Fibroblast of villous mesenchyme (primary cell): ENCODE data around the gene RHOBTB1. TPM values are rescaled to one million over a fixed set of nuclear protein-coding genes. Genes with fewer than 3 reads are reported as not detected.

Source experiments
- DNase-seq: peaks from one replicate; pipeline ENCODE4 v3.0.0-alpha.2; 2010; ENCODE audit warnings: low read depth
- H3K4me3 ChIP-seq: 2 replicates; pipeline ENCODE4 v1.5.1; 2011; ENCODE audit warnings: low read depth, mild to moderate bottlenecking, low read length
- total RNA-seq: library from RNA; depleted of rRNA; stranded (reverse); fragments of >200 nt; gene quantifications from 2 replicates; pipeline ENCODE4 v1.2.3, GENCODE V29; 2012
- TF ChIP-seq, protein P1 (sequence below): IDR thresholded peaks from 2 replicates; pipeline ENCODE4 v1.5.1; 2012; ENCODE audit warnings: low read depth, mild to moderate bottlenecking, low read length; ENCODE audit not compliant: insufficient read depth

The RHOBTB1 gene
- total RNA-seq, 1 donor = 26.8 TPM

DNA sequence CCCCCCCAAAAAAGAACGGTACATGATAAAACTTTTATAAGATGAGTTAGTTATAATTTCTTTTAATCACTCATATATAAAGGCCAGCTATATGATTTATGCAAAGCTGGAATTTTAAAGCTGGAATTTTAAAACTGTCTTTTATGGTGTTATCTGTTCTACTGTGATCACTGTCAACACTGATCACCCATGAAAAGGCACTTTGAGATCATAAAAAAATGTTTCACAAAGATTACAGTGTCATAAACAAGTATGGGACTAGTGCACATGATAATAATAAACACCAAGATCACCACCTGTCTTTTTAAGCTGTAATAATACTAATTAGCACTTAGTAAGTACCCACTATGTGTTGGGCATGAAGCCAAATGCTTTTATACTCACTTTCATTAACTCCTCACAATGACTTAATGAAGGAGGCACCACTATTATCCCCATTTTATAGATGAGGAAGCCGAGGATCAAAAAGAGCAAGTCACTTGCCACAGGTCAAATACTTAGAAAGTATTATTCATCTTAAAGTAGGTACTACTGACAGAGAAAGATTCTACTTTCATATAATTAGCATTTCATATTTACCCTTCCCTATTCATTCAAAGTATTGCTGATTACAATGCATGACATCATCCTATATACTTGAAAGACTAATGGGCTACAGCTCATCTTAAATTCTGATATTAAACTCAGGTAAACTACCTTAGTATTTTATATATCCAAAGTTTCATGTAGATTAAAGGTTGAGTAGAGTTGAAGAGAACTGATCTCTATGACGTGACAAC, 8.3 kb upstream of the RHOBTB1 start:
- no peak for DNase-seq
- TF ChIP-seq, protein P1, sequence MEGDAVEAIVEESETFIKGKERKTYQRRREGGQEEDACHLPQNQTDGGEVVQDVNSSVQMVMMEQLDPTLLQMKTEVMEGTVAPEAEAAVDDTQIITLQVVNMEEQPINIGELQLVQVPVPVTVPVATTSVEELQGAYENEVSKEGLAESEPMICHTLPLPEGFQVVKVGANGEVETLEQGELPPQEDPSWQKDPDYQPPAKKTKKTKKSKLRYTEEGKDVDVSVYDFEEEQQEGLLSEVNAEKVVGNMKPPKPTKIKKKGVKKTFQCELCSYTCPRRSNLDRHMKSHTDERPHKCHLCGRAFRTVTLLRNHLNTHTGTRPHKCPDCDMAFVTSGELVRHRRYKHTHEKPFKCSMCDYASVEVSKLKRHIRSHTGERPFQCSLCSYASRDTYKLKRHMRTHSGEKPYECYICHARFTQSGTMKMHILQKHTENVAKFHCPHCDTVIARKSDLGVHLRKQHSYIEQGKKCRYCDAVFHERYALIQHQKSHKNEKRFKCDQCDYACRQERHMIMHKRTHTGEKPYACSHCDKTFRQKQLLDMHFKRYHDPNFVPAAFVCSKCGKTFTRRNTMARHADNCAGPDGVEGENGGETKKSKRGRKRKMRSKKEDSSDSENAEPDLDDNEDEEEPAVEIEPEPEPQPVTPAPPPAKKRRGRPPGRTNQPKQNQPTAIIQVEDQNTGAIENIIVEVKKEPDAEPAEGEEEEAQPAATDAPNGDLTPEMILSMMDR = no peak

DNA sequence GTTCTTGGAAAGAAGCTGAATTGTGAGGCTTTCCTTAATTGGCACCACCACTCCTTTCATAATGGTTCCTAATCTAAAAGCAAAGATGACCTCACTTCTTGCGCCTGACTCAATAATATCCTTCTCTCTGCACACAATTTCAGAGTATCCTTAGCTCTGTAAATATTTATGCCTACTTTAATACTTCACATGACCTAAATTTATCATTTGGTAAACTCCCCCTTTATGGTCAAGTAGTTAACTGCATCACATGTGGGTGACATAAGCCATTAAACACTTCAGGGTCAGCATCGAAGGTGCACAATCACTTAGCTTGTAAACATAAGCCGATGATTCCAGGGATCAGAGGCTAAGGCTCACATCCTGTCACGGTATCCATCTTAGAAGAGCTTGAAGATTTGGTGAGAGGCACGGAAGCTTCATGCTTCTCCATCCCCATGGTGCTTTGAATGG, 7.3 kb upstream of the RHOBTB1 start:
- H3K4me3 ChIP-seq = no peak overlapping the region
- DNase-seq = peak; percentile 92
- TF ChIP-seq, protein P1 = no peak

More for the DNA sequence above, 8.3 kb upstream of the RHOBTB1 start:
- no peak overlapping the region for H3K4me3 ChIP-seq

DNA sequence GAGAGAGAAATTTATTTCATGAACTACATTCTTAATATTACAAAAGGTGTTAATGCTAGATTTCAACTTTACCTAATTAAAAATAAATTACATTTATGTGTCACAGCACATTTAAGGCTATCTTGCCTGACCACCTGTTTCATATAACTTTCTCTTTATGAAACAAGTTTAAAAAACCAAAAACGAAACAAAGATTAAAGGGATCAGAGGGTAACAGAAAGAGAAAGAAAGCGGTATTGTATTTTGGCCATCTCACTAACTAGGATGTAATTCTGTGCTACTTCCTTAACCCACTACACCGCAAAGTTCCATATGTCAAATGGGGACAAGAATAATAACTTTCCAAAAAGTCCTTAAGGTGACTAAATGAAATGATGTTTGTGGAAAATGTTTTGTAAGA, 6.3 kb upstream of the RHOBTB1 start:
- no peak overlapping the region for H3K4me3 ChIP-seq
- no peak for DNase-seq
- TF ChIP-seq, protein P1 = no peak

DNA sequence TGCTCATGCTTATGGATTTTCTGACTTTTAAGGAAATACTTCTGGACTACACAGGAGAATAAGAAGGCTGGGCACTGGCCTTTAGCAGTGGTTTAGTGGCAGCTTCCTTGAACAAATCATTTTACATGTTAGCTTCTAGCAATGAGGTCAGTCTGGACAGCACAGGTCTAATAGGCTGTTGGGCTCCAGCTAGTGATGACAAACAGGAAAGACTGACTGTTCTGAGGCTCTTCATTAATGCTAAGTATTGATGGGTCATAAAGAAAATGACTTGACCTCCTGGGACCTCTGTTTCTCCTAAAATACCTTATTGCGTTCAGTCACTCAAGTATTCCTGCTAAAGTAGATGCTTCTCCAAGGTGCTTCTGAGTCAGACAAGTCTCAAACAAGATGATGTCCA, 4.9 kb upstream of the RHOBTB1 start:
- TF ChIP-seq, protein P1 = no peak
- H3K4me3 ChIP-seq = no peak overlapping the region
- DNase-seq = no peak

DNA sequence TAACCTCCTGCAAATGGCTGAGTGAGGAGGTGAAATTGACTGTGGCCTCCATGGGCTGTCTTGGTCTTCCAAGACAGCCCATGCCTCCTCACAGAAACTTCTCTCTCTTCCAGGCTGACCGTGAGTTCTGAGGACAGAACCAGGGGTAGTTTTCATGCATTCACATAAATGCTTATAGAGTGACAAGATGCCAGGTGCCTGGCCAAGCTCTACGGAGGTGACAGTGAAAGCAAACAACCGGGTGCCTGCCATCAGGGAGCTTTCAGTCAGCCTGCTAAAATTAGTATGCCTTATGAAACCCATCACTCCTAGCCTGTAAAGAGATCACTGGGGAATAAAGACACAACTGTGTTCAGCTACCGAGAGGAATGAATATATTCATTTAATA, 919 bp upstream of the RHOBTB1 start:
- no peak for DNase-seq
- H3K4me3 ChIP-seq = peak overlapping the region; percentile 81
- TF ChIP-seq, protein P1 = no peak

DNA sequence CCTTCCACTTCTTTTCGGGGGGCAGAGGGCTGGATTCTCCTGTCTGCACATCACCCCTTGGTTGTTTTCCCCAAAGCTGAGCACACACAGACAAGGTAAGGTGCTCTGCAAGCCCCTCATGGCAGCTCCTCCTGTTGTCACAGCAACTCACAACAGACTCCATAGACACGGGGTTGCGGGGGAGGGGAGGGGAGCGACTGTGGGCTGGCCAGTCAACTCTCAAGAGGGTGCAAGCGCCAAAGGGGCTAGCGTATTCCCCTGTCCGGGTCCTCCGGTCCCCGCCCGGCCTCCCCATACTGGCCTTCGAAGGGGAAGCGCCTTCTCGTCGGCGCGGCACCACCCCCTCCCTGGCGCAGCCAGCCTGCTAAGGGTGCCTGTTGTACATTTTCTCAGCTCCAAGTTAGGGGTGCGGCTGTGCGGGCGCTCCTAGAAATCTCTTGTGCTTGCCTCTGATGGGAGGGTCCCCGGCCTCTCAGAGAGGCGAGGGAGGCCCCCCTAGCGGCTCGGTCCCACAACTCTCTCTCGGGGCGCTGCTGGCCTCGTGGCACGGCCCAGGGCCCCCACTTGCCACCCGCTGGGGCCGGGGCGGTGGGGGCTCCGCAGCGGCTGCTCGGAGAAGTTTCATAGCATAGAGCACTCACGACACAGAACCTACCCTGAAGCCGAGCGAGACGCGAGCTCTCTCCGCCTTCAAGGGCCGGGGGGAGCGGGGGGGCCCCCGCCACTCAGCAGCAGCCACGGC, 498 bp downstream of the RHOBTB1 start:
- TF ChIP-seq, protein P1 = no peak
- peak overlapping the region; percentile 81 for H3K4me3 ChIP-seq
- peak; percentile 63 for DNase-seq
